HepG2 (cell line): ENCODE measurements around the gene FGFR3. TPM values are rescaled to one million over a fixed set of nuclear protein-coding genes. Genes with fewer than 3 reads are reported as not detected.

ENCODE experiments used
- CHD2 ChIP-seq: IDR thresholded peaks from 2 replicates; pipeline ENCODE4 v1.6.1; 2011; ENCODE audit warnings: low read depth, low read length, improper control_type of control experiment
- DMTF1 ChIP-seq: sonication (generic); formaldehyde crosslinking; IDR thresholded peaks from 2 replicates; pipeline ENCODE4 v1.4.0; 2020; ENCODE audit warnings: mild to moderate bottlenecking, missing genetic modification reagents
- ELF3 ChIP-seq: IDR thresholded peaks from 2 replicates; pipeline ENCODE4 v1.6.1; 2016; ENCODE audit warnings: missing genetic modification reagents, missing compliant biosample characterization
- FOXK1 ChIP-seq: sonication (generic); formaldehyde crosslinking; IDR thresholded peaks from 2 replicates; pipeline ENCODE4 v1.4.0; 2020; ENCODE audit warnings: low read depth, missing genetic modification reagents, borderline replicate concordance
- GABPA ChIP-seq, 2 experiments: IDR thresholded peaks; 2 replicates each; pipeline ENCODE4 v1.6.1; 2011 to 2016; ENCODE audit warnings: low read depth in 2 of 2, low read length in 1 of 2, missing biosample characterization in 1 of 2, missing genetic modification characterization in 1 of 2
- HNF4A ChIP-seq: sonication (generic); formaldehyde crosslinking; IDR thresholded peaks from 2 replicates; pipeline ENCODE4 v1.4.0; 2020; ENCODE audit warnings: missing genetic modification reagents
- HOXD1 ChIP-seq: sonication (generic); formaldehyde crosslinking; IDR thresholded peaks from 2 replicates; pipeline ENCODE4 v1.5.0; 2020; ENCODE audit warnings: missing genetic modification reagents
- IRX3 ChIP-seq: sonication (generic); formaldehyde crosslinking; IDR thresholded peaks from 2 replicates; pipeline ENCODE4 v1.8.1; 2023; ENCODE audit warnings: mild to moderate bottlenecking, low read depth, missing genetic modification reagents, borderline replicate concordance
- JDP2 ChIP-seq: sonication (generic); formaldehyde crosslinking; IDR thresholded peaks from 2 replicates; pipeline ENCODE4 v1.8.1; 2022; ENCODE audit warnings: missing genetic modification reagents, borderline replicate concordance
- KDM6A ChIP-seq: IDR thresholded peaks from 2 replicates; pipeline ENCODE4 v1.6.1; 2016; ENCODE audit warnings: low read depth
- KMT2B ChIP-seq: IDR thresholded peaks from 2 replicates; pipeline ENCODE4 v1.6.1; 2016; ENCODE audit warnings: missing genetic modification reagents, missing compliant biosample characterization
- LCORL ChIP-seq, 2 experiments: fragments of 450-650 bp in 1 of 2; sonication (generic) in 1 of 2; formaldehyde crosslinking in 1 of 2; IDR thresholded peaks; 2 replicates each; pipeline versions ENCODE4 v1.5.0 to v1.6.1; 2017 to 2020; ENCODE audit warnings: antibody characterized with exemption in 1 of 2, missing genetic modification reagents in 1 of 2
- MTA3 ChIP-seq: sonication (generic); formaldehyde crosslinking; IDR thresholded peaks from 2 replicates; pipeline ENCODE4 v1.4.0; 2020; ENCODE audit warnings: missing genetic modification reagents
- POLR2G ChIP-seq: fragments of 200-400 bp; formaldehyde crosslinking; IDR thresholded peaks from 2 replicates; pipeline ENCODE4 v1.6.1; 2018; ENCODE audit warnings: mild to moderate bottlenecking, low read depth, low read length, moderate library complexity
- RFX1 ChIP-seq: fragments of 450-650 bp; IDR thresholded peaks from 2 replicates; pipeline ENCODE4 v1.6.1; 2017
- SYNCRIP ChIP-seq: fragments of 200-400 bp; formaldehyde crosslinking; IDR thresholded peaks from 2 replicates; pipeline ENCODE4 v1.6.1; 2018; ENCODE audit warnings: mild to moderate bottlenecking, low read depth, low read length; ENCODE audit not compliant: insufficient read depth
- TCF7 ChIP-seq: sonication (generic); IDR thresholded peaks from 2 replicates; pipeline ENCODE4 v1.6.1; 2016; ENCODE audit warnings: antibody characterized with exemption, low read depth
- YY1 ChIP-seq: IDR thresholded peaks from 2 replicates; pipeline ENCODE4 v1.6.1; 2011; ENCODE audit warnings: low read length, low read depth, moderate library complexity, mild to moderate bottlenecking; ENCODE audit not compliant: insufficient read depth, insufficient replicate concordance
- ZFY ChIP-seq: sonication (generic); formaldehyde crosslinking; IDR thresholded peaks from 2 replicates; pipeline ENCODE4 v1.4.0; 2020; ENCODE audit warnings: missing genetic modification reagents
- ZNF274 ChIP-seq: sonication (generic); formaldehyde crosslinking; IDR thresholded peaks from 2 replicates; pipeline ENCODE4 v1.5.1; 2020; ENCODE audit warnings: mild to moderate bottlenecking, missing genetic modification reagents
- ZNF563 ChIP-seq: sonication (generic); formaldehyde crosslinking; IDR thresholded peaks from 2 replicates; pipeline ENCODE4 v1.8.0; 2022; ENCODE audit warnings: mild to moderate bottlenecking, moderate library complexity, missing genetic modification reagents
- ZNF576 ChIP-seq: sonication (generic); formaldehyde crosslinking; IDR thresholded peaks from 2 replicates; pipeline ENCODE4 v1.4.0; 2020; ENCODE audit warnings: mild to moderate bottlenecking, missing genetic modification reagents
- ZNF589 ChIP-seq: sonication (generic); formaldehyde crosslinking; conservative IDR thresholded peaks from 2 replicates; pipeline ENCODE4 v1.8.0; 2022; ENCODE audit warnings: mild to moderate bottlenecking, moderate library complexity, missing genetic modification reagents
- ZNF614 ChIP-seq: IDR thresholded peaks from 2 replicates; pipeline ENCODE4 v1.6.1; 2018; ENCODE audit warnings: missing biosample characterization, missing genetic modification reagents, inconsistent platforms, borderline replicate concordance
- ZNF800 ChIP-seq: sonication (generic); formaldehyde crosslinking; IDR thresholded peaks from 2 replicates; pipeline ENCODE4 v1.4.0; 2020; ENCODE audit warnings: missing genetic modification reagents
- ZNF879 ChIP-seq: sonication (generic); formaldehyde crosslinking; IDR thresholded peaks from 2 replicates; pipeline ENCODE4 v1.8.1; 2023; ENCODE audit warnings: missing genetic modification reagents
- polyA plus RNA-seq, 8 experiments: library from polyadenylated mRNA; depleted of rRNA in 3 of 8; stranded (reverse) in 7 of 8; unstranded in 1 of 8; fragments of >200 nt; fragmentation: Illumina TruSeq in 4 of 8; extraction: Trizol in 4 of 8; gene quantifications; 2 replicates each; pipeline versions ENCODE4 v1.2.1 to v1.2.3, GENCODE V29; 2011 to 2016; ENCODE audit warnings: low read depth in 4 of 8, missing spikeins in 1 of 8, mixed read lengths in 1 of 8; ENCODE audit not compliant: insufficient read depth in 1 of 8
- total RNA-seq, 5 experiments: library from RNA; depleted of rRNA; stranded (reverse); fragments of >200 nt; fragmentation: Illumina TruSeq; extraction: Trizol; gene quantifications; 2 replicates each; pipeline ENCODE4 v1.2.3, GENCODE V29; 2016; ENCODE audit warnings: low read depth in 1 of 5

FGFR3 gene
- total and polyA plus RNA-seq, 2 of the 13 experiments (the other 11 are each of a cell fraction or from before 2014, with no cell fraction given): 103 to 109 TPM

DNA sequence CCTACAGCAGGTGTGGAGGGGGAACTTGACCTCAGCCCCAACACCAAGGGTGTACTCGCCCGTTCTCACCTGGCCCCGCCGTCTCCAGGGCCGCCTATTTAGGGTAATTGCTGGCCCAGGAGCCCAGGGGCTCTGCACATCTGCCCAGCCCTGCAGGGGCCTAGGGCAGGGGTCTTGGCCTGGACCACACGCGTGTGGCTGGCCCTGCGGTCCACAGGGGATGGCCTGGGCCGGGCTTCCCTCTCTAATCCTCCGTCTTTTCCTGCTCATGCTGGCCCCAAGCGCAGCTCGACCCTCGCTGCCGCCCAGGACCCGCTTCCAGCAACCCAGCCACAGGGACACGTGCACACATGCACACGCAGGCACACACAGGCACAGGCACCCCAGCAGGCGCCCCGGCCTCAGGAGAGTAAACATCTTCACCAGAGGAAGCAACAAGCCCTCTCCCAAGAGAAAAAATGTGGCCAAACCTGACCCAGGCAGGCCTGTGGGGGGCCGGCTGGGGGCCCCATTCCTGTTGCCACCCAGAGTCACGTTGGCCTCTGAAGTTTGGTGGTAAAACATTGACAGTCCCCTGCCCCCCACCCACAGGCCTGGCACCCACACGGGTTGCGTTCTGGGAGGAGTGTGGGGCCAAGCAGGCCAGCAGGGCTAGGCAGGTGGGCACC, 24.6 kb upstream of the FGFR3 start (continued):
- TF ChIP-seq ZFY (CRISPR knock-in tag) (peak; percentile 51; the same call in 1 of the 2 replicates), POLR2G (peak; percentile 60), RFX1 (no peak), ZNF800 (CRISPR knock-in tag) (no peak), TCF7 (peak; percentile 61; the same call in 1 of the 2 replicates), ZNF563 (peak; percentile 90), YY1 (no peak), ELF3 (CRISPR knock-in tag) (0 out of 2 replicates have a peak, but pooled peaks have one; percentile 23), GABPA (IDR thresholded peaks at IDR 0.05; ENCODE audit: low read depth, low read length) (no peak), GABPA (CRISPR knock-in tag; IDR thresholded peaks at IDR 0.05; ENCODE audit: low read depth) (no peak), CHD2 (no peak), ZNF614 (no peak), DMTF1 (no peak), ZNF589 (CRISPR knock-in tag) (no peak), HOXD1 (CRISPR knock-in tag) (no peak), ZNF274 (CRISPR knock-in tag) (no peak), MTA3 (CRISPR knock-in tag) (no peak), HNF4A (peak; percentile 22; the same call in 1 of the 2 replicates), JDP2 (no peak), LCORL (IDR thresholded peaks at IDR 0.05) (no peak), LCORL (CRISPR knock-in tag; IDR thresholded peaks at IDR 0.05) (peak; percentile 47; the same call in 1 of the 2 replicates), IRX3 (CRISPR knock-in tag) (peak; percentile 68; the same call in 1 of the 2 replicates), KMT2B (no peak), FOXK1 (CRISPR knock-in tag) (no peak), ZNF879 (CRISPR knock-in tag) (no peak), ZNF576 (CRISPR knock-in tag) (no peak), KDM6A (CRISPR knock-in tag) (no peak), SYNCRIP (no peak)
